Measurements from ENCODE around the gene FBXL16.
A peak's percentile ranks its signal among the peaks of the same experiment; 100 is the strongest.
"Not testable (repeated sequence)": the region's sequence is repeated elsewhere in the genome, so short reads cannot be mapped to it uniquely, and the experiment has no call there.

The FBXL16 gene

DNA sequence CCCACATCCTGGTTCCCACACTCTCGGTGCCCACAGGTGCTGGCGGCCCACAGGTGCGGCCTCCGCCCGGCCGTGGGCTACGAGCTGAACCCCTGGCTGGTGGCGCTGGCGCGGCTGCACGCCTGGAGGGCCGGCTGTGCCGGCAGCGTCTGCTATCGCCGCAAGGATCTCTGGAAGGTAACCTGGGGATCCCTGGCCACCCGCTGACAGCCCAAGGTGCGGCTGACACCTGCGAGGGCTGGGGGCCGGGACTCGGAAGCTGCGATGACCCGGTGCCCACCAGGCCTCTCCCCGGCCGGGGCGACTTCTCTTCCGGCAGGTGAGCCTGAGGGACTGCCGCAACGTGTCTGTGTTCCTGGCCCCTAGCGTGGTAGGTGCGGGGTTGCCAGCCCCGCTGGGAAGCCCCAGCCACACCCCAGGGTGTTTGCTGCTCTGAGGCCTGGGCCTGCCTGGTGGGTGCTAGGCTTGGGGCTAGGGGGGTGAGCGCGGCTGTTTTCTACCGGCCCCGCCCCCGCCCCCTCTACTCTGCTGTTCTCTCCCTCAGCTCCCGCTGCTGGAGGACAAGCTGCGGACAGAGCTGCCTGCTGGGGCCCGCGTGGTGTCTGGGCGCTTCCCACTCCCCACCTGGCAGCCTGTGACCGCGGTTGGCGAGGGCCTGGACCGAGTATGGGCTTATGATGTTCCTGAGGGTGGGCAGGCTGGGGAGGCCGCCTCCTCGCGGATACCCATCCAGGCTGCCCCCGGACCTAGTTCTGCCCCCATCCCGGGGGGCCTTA lies 16.4 kb upstream of the FBXL16 start:
- DNase-seq = no peak

DNA sequence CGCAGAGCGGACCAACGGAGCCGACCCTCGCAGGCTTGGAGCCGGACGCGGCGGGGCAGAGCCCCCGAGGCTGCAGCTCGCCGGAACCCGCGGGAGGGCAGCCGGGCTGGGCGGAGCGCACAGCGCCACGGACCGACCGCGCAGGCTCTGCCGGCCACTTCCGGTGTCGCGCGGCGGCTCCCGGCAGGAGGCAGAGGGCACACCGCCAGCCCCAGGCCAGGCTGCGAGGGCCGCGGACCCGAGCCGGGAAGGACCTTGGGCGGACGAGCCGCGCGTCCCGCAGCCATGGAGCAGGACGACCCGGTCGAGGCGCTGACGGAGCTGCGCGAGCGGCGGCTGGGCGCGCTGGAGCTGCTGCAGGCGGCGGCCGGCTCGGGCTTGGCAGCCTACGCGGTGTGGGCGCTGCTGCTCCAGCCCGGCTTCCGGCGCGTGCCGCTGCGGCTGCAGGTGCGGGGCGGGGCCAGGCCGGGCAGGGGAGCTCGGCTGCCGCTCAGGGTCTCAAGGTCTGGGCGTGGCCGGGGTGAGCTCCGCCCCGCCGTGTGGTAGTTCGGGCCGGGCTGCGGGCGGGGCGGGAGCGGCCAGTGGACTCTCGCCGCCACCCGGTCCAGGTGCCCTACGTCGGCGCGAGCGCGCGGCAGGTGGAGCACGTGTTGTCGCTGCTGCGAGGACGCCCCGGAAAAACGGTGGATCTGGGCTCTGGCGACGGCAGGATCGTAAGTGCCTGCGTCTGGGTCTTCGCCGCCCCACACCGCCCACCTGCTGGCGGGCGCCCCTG lies 15.6 kb upstream of the FBXL16 start, which contains the start of gene ANTKMT:
TSS of gene ANTKMT (plus strand) at position 157 of the 775 bp plus-strand sequence. CDS start at position 286, 129 bp downstream.
- DNase-seq = peak; percentile 70

DNA sequence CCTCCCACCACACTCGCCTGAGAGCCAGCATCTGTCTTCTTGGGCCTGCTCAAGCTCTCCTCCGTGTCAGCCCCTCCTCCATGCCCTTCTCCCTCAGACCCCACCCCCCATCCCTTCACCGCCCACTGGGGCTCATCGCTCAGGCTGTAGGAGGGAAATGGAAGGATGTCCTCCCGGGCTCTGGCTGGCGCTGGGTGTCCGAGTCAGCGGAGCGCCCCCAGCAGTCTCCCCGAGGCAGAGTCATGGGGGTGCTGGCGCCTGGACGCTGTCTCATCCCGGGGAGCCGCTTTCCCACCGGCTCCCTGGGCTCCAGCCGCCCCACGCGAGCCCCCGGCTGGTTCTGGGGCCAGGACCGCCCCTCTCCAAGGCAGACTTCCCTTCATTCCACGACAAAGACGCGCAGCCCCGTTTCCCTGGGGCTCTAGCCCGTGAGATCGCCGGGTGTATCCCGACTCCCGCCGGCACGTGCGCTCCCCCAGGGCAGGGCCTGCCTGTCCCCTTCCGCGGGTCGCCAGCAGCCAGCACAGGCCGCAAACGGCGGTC lies 14.9 kb upstream of the FBXL16 start:
- no peak for DNase-seq

DNA sequence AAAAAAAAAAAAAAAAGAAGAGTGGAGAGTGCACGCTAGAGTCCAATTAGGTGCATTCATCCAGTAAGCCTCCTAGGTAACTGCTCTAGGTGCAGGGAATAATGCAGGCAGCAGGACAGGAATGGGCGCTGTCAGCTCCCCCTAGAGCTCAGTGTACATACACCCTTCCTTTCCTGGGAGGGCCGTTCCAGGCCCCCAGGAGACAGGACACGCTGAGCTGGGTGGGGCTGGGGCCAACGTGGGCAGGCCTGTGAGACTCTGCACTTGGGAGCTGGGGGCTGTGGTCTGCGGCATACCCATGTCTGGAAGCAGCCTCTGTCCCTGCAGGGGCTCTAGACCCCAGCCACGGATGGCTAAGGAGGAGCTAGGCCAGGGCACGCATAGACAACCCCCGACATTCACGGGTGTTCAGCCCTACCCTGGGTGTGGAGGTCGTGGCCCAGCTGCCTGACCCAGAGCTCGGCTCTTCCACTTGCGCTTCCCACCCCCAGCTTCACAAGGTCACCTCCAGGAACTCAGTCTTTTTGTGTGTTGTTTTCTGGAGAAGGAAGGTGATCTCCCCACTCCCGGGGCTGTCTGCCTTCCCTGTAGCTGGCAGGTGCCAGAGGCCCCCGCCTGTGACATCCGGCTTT lies 14.3 kb upstream of the FBXL16 start:
- no peak for DNase-seq

DNA sequence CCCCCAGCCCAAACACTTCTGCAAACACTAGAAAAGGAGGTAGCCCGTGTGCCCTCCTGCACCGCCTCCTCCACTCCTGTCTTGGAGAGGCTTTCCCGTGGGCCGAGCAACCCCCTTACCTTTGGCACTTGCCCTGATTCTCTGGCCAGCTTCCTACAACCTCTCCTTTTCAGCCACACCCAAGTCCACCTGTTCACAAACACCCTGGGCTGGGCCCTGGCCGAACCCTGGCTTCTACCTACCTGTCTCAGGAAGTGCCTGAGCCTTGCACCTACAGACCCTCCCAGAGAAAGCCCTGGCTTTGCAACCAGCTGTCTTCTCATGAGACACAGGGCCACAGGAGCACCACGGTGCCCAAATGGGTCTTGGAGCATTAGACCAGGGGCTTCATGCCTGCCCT lies 13.3 kb upstream of the FBXL16 start:
- DNase-seq = no peak

DNA sequence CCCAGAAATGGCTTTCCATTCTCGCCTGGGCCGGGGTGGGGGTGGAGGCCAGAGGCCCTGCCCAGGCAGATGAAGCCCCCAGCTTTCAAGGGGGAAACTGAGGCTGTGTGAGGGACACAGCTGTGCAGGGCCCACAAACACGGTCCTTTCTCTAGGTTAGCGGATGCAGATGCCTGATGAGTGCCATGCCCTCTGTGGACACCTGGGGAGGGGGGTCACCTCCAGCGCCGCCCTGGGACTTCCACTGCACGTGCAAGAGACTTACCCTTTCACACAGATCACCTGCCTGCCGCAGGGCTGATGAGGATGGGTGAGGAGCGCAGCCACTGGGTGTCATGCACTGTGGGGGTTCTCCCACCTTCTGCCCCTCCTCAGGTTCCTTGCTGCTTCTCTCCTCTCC lies 12.8 kb upstream of the FBXL16 start:
- DNase-seq = no peak

DNA sequence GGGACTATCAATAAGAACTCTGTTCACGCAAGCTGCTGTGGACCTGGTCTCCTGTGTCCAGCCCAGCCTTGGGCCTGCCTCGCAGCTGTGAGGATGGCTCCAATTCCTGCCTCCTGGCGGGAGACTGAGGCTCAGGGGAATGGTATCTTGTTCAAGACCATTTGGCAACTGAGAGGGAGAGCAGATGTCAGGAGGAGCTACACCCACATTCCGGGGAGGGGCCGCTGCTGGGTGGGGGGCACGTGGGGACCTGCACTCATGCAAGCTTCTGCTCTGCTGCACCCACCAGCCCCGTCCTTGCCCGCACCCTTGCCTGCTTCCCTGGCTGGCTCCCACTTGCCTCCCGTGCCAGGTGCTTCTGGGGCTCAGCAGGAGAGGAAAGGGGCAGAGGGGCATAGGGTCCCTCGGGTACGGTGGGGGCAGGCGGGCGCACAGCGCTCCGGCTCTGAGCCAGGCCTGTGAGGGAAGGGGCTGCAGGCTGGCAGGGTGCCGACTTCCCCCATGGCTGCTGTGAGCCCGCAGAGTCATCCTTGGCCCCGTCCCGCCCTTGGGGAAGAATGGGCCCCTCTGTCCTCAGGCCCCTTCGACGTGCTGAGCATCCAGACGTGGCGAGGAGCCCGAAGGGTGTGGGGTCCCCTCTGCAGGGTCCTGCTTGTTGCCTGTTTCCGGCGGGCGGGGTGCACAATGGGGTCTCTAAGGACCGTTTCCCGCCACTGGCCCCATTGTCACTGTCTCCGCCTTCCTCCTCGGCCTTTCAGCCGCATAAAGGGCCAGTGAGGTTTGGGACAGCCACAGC lies 12.0 kb upstream of the FBXL16 start:
- DNase-seq = no peak

DNA sequence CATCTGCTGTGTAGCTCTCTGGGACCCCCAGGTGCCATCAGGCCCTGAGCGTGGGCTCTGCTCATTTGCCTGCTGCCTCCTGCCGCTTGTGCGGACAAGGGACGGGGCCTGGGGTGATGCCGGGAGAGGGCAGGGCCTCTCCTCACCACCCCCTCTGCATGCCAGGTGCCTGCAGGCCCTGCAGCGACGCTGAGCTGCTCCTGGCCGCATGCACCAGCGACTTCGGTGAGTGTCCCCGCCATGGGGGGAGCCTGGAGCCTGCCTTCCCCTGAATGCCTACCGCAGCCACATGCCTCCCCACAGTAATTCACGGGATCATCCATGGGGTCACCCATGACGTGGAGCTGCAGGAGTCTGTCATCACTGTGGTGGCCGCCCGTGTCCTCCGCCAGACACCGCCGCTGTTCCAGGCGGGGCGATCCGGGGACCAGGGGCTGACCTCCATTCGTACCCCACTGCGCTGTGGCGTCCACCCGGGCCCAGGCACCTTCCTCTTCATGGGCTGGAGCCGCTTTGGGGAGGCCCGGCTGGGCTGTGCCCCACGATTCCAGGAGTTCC lies 11.2 kb upstream of the FBXL16 start:
- no peak for DNase-seq

DNA sequence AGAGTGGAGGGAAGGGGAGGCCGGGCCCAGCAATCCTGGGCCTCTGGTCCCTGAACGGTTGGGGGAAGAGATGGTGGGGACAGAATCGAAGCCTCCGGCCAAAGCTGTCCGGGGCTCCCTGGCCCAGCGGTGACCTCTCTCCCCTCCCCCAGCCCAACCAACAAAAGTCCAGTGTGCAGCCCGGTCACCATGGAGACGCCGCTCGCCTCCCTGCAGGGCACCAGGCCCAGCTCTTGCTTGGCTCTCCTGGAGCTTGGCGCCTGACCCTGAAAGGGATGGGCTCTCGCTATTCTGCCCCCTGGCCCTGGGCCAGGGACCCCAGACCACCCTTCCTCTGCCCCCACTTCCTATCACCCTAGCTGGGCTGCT lies 10.6 kb upstream of the FBXL16 start:
- no peak for DNase-seq

DNA sequence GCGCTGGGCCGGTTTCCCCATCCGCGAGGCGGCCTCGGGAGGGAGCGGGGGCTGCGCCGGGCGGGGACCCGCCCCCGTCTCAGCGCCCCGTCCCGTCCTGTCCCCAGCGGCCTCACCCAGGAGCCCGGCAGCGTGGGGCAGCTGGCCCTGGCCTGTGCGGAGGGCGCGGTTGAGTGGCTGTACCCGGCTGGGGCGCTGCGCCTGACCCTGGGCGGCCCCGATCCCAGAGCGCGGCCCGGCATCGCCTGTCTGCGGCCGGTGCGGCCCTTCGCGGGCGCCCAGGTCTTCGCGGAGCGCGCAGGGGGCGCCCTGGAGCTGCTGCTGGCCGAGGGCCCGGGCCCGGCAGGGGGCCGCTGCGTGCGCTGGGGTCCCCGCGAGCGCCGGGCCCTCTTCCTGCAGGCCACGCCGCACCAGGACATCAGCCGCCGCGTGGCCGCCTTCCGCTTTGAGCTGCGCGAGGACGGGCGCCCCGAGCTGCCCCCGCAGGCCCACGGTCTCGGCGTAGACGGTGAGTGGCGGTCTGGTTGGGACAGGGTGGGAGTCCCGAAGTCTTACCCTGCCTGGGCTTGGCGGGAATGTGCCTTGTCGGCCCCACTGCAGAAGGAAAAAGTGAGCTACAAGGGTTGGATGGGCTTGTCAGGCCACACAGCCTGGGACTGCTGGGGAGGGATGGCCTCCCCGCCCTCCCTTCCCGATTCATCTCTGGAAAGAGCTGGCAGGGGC lies 10.0 kb upstream of the FBXL16 start:
- no peak for DNase-seq

DNA sequence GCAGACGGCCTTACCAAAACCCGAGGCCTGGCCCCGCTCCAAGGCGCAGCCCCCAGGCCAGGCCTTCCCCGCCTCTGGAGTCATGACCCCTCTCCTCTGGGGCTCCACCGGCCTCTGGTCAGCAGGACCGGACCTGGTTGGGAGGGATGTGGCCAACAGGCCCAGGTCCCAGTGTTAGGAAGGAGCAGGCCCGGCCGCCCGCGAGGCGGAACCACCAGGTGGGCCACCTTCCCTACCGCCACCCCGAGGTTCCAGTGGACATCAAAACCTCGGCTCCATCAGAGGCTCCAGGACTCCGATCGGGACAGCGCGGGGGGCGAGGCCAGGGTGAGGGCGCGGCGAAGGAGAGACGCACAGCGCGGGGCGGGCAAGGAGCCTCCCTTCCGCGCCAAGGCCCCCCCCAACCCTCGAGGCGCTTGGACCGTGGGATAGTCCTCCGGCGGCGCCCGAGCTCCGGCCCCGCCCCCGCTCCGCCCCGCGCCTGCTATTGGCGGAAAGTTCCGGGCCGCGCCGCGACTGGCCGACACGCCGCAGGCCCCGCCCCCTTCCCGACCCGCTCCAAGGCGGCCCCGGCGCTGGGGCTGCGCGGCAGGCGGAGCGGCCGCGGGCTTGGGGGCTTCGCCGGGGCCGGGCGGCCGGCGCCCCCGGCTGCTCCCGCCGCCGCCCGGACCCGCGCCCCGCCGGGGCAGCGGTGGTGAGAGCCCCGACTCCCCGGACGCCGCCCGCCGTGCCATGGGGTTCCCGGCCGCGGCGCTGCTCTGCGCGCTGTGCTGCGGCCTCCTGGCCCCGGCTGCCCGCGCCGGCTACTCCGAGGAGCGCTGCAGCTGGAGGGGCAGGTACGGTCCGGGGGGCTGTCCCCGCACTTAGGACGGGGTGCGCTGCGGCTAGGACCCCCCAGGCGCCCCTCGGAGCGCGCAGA lies 9.2 kb upstream of the FBXL16 start, which contains the start of gene METRN:
TSS of gene METRN (plus strand) at position 561 of the 919 bp plus-strand sequence. CDS start at position 733, 172 bp downstream.
- DNase-seq = peak; percentile 45

DNA sequence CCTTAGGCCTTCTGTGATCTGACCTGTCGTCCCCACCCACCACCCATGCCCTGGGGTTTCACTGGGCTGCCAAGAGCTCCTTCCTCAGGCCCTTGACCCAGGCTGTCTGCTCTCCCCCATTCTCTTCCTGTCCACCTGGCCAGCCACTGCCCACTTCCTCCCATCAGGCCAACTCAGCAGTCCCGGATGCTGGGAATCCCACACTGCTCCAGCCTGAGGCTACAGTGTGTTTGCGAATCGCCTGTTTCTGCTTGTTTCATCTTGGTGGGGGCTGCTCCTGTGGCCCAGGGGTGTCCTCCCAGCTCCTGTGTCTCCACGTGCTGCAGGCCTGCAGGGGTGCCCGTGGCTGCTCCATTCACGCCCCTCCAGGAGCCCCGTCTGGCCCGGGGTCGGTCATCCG lies 8.5 kb upstream of the FBXL16 start:
- DNase-seq = no peak

DNA sequence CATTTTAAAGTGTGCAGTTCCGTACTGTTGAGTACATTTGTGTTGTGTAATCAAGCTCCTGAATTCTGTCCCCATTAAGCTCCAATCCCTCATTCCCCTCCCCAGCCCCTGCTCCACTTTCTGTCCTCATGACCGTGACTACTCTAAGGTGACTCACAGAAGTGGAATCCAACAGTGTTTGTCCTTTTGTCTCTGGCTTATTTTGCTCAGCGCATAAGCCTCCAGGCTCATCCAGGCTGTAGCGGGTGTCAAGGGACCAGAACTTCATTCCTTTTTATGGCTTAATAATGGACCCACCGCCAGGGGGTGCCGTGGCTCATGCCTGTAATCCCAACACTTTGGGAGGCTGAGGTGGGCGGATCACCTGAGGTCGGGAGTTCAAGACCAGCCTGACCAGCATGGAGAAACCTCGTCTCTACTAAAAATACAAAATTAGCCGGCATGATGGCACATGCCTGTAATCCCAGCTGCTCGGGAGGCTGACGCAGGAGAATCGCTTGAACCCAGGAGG lies 7.2 kb upstream of the FBXL16 start:
- not testable (repeated sequence) for DNase-seq

DNA sequence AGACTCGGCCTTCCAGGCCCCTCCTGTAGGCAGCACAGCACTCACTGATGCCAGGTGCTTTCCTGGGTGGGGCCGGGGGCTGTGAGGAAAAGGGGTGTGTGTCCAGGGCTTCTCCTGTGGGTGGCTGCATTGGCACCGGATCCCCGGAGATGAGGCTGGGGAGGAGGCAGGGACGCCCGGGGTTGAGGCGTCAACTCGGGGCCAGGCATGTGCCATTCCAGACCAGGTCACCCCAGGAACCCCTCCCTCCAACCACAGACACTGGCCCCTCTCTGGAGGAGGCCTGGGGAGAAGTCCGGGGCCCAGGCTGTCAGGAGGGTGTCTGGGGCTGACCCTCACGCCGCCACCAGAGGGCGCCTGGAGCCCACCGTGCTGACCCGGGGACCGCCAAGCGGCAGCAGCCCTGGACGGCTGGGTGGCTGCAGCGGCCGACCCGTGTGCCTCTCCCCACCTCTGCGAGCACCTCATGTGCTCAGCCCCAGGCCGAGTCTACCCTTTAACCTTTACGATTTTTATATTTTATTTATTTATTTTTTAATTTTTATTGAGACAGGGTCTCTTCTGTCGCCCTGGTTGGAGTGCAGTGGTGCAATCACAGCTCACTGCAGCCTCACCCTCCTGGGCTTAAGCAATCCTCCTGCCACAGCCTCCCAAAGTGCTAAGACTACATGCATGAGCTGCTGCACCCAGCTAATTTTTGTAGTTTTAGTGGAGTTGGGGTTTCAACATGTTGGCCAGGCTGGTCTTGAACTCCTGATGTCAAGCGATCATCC lies 6.1 kb upstream of the FBXL16 start:
- DNase-seq = no peak

DNA sequence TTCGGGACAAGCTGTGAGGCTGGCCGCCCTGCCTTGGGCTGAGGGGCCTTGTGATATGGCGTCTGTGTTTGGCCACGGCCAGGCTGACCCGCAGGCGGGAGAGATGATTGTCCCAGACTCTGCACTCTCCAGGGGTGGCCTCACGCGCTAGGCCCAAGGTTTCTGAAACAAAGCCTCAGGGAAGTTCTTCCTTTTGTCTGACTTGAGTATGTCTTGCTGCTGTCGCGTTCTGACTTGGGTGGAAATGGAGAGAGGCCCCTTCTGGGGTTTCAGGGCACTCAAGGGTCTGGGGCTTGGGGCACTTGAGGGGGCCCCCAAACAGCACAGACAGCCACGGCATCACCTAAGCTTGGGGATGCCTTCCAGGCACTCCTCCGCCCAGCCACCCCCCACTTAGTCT lies 5.5 kb upstream of the FBXL16 start:
- DNase-seq = no peak

DNA sequence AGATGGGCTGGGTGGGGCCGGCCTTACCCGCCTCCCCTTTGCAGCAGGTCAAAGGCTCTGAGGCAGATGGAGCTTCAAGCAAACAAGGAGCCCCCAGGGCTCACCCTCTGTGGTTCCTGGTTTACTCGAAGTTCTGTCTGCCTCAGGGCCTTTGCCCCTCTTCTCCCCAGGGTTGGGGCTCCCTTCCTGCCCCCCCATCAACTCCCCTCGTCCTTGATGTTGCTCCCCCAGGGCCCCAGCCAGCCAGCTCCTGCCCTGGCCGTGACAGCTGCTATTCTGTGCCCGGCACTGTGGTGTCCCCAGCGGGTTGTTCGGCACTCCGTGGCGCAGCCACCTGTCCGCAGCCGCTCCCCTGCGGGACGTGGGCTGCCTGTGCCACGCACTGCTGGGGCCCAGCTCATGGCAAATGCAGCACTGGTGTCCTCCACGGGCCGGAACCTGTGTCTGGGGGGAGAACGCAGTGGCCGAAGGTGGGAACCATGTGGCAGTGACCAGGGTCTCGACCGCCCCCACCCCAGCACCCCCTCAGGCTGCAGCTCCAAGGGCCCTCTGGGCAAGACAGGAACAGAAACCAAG lies 5.0 kb upstream of the FBXL16 start:
- DNase-seq = no peak

DNA sequence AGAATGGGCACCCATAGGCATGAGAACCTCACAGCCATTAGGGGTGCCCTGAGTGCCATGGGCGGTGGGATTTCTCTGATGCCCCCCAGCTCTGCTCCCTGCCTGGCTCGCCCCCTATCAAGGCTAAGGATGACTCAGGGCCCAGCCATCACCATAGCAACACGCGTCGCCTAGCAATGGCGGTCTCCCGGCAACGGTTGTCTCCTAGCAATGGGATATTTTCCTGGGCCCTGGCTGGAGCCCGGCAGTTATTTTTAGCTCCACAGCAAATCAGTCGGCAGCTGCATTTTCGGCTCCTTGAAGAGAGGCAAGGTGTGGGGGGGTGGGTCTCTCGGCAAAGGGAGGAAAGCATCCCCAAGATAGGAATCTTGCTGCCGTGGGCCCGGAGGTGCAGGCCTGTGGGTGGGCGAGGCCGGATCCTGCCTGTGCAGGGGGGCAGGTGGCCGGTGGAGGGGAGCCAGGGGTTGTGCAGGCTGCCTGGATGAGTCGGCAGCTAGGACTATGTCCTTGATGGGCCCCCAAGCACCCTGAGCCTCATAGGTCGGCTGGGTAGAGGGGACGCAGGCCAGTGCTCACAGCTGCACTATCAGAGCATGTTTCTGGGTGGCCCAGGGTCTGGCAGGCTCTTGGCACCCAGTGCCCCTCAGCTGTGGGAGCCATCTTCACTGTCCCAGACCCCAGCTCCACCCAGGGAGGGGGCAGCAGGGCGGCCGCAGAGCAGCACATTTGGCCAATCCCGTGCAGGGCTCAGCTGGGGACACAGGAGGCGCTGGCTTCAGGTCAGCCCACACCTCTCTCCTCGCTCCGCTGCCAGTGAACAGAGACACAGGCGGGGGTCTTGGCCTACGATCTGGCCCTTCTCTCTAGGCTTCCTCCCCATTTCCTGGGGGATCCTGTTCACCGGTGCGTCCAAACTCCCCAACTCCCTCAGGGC lies 4.2 kb upstream of the FBXL16 start:
- DNase-seq = peak; percentile 23

DNA sequence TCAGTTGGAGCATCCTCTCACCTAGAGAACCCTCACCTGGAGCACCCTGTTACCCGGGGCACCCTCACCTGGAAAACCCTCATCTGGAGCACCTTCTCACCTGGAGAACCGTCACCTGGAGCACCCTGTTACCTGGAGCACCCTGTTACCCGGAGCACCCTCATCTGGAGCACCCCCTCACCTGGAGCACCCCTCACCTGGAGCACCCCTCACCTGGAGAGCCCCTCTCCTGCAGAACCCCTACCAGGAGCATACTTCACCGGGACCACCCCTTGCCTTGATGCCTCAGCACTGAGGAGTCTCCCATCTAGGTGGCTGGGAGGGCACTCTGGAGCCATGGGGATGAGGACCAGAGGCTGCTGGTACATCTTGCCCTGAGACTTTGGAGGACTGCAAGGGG lies 3.4 kb upstream of the FBXL16 start:
- no peak for DNase-seq

All from NCI-H774 (cell line).